ENCODE results near the gene UGGT1. TPM values are rescaled to one million over a fixed set of nuclear protein-coding genes. Genes with fewer than 3 reads are reported as not detected.

UGGT1 gene
- total RNA-seq, 4 donors from 2014 or later, result 43.1 to 66.5 (median 55.3) TPM

- TF ChIP-seq CTCF (IDR thresholded peaks at IDR 0.05; ENCODE audit: low read depth), result no peak
Measured at GRCh38 chr2:128199141-128199540, 108.1 kb downstream of the UGGT1 start.

- TF ChIP-seq CTCF (IDR thresholded peaks at IDR 0.05; ENCODE audit: low read depth), result no peak
Measured at GRCh38 chr2:128202791-128203190, 111.8 kb downstream of the UGGT1 start.

- no peak for TF ChIP-seq CTCF (IDR thresholded peaks at IDR 0.05; ENCODE audit: low read depth)
Measured at GRCh38 chr2:128206245-128206644, 115.2 kb downstream of the UGGT1 start.

GRCh38 chr2:128208023-128208422 lies 117.0 kb downstream of the UGGT1 start:
- TF ChIP-seq CTCF (IDR thresholded peaks at IDR 0.05; ENCODE audit: low read depth), result no peak

DNA sequence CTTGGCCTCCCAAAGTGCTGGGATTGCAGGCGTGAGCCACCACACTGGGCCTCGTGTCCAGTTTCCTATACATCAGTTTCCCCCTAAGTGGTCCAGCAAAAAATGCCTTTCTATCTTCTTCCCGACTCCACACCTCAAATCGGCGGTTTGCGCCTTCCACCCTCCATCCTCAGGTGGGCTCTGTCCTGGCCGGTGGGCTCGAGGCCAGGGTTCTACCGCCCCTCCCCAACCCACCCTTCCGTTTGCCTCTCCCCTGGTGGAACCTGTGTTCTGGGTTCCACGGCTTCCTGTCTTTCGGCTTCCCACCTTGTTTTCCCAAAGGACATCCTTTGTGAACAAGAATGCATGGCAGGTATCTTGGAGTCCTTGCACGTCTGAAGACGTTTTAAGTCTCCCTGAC lies 123.3 kb downstream of the UGGT1 start:
- no peak for TF ChIP-seq CTCF (IDR thresholded peaks at IDR 0.05; ENCODE audit: low read depth)

- no peak for TF ChIP-seq CTCF (IDR thresholded peaks at IDR 0.05; ENCODE audit: low read depth)
Measured at GRCh38 chr2:128214866-128215460, 124.0 kb downstream of the UGGT1 start.

DNA sequence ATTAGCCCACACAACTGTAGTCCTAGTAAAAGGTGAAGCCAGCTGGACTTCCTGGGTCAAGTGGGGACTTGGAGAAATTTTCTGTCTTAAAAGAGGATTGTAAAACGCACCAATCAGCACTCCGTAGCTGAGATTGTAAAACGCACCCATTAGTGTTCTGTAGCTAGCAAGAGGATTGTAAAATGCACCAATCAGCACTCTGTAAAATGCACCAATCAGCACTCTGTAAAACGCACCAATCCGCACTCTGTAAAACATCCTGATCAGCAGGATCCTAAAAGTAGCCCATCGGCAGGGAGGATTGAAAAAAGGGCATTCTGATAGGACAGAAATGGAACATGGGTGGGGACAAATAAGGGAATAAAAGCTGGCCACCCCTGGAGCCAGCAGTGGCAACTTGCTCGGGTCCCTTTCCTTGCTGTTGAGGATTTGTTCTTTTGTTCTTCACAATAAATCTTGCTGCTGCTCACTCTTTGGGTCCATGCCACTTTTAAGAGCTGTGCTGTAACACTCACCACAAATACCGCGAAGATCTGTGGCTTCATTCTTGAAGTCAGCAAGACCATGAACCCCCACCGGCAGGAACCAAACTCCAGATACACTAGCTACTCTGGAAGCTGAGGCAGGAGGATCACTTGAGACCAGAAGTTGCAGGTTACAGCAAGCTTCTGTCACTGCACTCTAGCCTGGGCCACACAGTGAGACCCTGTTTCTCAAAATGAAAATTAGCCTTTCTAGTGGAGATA lies 125.1 kb downstream of the UGGT1 start:
- no peak for TF ChIP-seq CTCF (IDR thresholded peaks at IDR 0.05; ENCODE audit: low read depth)
